HG03378 (cell line): ENCODE data around the gene CYP1A2.
"Not testable (repeated sequence)": the region's sequence is repeated elsewhere in the genome, so short reads cannot be mapped to it uniquely, and the experiment has no call there.

Experiments used
- ATAC-seq: cut with Tn5 transposase; IDR thresholded peaks from one replicate; pipeline ENCODE4 v1.9.1; 2021; ENCODE audit warnings: mild to moderate bottlenecking, moderate library complexity; ENCODE audit not compliant: unreplicated experiment

Gene CYP1A2

DNA sequence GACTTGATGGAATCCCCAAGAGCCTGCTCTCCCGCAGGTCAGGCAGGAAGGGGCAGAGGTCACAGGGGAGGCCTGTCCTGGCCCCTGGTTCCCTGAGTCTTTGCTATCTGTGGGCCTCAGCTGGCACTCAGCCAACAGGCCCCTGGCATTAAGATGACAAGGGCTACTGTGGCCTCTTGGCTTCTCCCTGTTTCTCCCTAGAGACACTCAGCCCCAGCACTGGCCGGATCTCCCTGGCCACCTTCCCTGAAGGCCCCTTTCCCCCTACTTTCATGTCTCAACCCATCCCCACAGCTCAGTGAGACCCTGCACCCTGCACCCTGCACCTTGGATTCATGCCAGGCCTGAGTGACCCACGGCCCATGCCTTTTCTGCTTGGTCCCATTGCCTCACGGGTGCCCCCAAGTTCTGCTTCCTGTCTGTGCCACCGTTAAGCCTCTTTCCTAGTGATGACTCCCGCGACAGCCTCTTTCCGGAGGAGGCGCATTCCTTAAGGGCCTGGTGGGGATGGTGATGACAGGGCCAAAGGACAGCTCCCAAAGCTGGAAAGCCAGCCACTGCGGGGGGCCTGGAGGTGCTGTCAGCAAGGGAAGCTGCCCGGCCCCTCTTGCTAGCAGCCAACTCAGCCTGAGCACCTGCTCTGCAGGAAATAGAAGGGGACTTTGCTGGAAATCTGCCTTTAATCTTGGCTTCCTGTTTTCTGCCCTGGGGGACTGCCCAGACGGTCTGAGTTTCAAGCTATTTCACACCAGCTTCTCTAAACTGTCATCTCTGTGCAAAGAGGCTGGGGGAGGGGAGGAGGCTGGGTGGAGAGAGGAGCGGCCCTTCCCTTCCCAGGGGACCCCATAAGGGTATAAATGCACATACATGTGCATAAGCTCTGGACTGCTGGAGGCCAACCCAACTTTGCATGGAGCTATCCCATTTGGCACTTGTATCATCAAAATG, 28.4 kb downstream of the CYP1A2 start:
- ATAC-seq: no peak

DNA sequence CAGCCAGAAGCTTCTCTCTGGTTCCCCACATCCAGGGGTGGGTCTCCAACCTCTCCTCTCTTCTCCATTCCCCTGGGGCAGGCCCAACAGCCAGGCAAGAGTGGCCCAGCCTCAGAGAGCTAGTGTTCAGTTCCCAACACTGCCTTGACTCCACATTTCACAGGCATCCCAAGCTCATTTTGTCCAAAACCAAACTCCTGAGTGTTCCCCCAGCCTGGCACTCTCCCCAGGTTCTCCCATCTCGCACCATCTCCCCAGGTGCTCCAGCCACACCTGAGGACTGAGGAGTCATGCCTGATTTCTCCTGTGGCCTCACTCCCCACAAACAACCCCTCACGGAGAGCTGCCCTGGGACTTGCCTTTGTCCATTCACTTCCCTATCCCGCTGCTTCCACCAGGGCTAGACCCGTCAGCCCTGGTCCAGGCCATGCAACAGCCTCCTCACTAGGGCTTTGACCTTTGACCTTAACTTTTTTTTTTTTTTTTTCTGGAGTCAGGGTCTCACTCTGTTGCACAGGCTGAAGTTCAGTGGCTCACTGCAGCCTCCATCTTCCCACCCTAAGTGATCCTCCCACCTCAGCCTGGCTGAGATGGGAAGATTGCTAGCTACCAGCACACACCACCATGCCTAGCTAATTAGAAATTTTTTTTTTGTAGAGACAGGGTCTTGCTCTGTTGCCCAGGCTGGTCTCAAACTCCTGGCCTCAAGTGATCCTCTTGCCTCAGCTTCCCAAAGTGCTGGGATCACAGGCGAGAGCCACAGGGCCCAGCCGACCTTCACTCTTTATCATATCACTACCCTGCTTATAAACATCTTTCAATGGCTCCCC, 29.3 kb downstream of the CYP1A2 start:
- no peak for ATAC-seq

DNA sequence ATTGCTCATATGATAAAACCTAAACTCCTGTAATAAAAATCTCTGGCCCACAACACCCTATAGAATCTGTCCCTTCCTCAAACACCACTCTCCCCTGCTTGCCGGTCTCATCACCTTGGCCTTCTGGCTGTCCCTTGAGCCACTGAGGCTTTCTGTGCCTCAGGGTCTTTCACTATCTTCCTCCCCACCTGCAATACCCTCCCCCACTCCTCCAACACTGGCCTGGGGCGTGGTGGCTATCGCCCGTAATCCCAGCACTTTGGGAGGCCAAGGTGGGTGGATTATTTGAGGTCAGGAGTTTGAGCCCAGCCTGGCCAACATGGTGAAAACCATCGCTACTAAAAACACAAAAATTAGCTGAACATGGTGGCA, 29.9 kb downstream of the CYP1A2 start:
- no peak for ATAC-seq

DNA sequence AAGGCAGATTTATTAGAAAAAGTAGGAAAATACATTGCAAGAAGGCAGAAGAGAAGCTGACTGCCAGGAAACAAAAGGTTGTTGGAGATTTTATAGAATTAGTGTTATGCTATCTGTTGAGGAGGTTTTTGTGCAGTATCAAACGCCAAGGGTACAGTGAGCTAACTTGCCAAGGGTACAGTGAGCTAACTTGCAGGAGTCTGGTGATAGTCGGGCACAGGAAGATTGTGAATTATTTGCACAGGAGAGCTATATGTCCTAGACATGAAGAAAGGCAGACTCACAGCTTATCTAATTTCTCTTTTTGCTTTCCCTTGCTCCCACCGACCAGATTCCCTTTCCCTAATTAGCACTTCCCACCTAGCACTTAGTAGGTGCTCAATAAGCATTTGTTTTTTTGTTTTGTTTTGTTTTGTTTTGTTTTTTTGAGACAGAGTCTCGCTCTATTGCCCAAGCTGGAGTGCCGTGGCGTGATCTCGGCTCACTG, 30.6 kb downstream of the CYP1A2 start:
- ATAC-seq: no peak

DNA sequence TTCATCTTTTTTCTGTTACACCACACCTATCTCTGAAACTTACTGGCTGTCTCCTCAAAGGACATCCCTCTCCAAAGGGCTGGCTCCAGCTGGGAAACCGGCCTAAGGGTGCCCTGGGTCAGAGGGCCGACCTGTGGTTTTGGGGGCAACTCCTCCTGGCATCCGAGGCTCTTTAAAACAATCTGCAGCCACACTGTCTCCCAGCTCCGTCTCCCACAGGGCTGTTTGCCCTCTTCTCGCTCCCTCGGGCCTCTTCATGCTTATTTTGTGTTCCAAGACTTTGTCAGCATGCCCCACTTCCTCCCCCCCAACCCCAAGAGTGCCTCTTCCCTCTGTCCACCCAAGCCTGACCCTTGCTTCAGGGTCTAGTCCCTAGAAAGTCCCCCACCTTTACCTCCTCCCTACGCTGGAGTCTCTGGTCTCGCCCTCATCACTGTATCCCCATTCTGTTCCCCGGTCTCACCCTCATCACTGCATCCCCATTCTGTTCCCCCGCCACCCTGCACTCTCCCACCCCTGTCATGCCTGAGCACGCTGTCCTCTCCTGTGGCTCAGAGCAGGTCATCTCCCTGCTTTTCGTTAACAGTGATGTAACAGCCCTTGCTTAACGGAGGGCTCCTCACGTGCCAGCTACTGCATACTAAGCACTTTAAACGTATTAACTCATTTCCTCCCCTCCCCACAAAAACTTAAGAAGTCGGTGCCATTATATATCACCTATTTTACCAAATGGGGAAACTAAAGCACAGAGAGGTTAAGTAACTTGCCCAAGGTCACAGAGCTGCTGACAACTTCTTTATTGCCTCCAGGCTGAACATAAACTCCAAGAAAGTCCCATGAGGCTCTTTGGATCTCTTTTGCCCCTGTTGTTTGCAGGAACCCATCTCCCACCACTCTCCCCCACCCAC, 32.1 kb downstream of the CYP1A2 start:
- no peak for ATAC-seq

DNA sequence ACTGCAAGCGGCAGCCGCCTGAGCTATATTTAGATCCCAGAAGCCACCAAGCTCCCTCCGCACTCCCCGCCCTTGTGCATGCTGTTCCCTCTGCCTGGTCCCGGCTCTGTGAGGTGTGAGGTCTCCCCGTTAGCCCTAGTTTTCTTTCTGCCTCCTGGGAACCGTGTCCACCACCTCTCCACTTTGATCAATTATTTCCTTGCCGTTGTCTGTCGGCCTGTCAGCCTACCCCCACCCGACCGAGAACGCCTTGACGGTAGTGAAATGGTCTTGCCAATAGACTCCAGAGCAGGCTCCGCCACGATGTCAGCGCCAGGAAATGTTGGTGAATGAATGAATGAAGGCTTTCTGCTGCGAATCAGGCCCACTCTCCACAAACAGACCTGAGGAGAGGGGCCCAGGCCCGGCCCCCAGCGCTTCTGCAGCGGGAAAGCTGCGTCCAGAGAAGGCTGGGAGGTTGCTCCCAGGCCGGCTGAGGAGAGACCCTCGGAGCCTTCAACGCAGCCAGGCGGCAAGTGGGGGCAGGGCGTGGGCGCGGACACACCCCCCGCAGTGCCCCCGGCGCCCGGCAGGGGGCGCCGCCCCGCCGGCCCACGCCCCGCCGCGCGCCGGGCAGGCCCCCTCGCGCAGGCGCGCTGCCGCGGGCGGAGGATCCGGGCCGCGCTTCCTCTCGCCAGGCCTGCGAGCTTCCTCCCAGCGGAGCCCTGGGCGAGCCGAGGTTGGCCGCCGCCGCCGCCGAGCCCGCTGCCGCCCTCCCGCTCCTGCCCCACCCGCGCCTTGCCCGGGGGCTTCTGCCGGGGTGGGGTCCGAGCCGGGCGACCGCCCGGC, 33.0 kb downstream of the CYP1A2 start, which contains the start of gene CSK:
CSK (plus strand) TSS at position 650 of the 828 bp plus-strand sequence. CDS start 16,218 bp downstream, outside the sequence.
- no peak for ATAC-seq

DNA sequence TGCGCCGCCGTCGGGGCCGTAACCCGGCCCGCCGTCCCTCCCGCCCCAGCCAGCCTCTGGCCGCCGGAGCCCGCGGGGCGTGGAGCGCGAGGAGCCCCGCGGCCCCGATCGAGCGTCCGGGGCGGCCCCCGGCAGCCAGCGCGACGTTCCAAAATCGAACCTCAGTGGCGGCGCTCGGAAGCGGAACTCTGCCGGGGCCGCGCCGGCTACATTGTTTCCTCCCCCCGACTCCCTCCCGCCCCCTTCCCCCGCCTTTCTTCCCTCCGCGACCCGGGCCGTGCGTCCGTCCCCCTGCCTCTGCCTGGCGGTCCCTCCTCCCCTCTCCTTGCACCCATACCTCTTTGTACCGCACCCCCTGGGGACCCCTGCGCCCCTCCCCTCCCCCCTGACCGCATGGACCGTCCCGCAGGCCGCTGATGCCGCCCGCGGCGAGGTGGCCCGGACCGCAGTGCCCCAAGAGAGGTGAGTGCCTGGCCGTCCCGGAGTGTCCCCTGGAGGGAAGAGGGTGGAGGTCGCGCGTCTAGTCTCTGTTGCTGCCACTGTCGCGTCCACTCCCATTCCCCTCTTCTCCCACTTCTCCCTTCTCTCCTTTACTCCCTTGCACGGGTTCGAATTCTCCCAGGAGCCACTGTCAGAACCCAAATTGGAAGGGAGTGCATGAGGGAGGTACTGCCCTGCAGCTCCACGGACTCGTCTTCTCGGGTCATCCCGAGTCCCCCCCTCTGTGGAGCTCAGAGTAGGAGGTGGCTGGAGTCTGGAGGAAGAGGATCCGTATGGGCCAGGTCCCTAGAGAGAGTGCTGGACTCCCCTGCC, 33.8 kb downstream of the CYP1A2 start:
- no peak for ATAC-seq

DNA sequence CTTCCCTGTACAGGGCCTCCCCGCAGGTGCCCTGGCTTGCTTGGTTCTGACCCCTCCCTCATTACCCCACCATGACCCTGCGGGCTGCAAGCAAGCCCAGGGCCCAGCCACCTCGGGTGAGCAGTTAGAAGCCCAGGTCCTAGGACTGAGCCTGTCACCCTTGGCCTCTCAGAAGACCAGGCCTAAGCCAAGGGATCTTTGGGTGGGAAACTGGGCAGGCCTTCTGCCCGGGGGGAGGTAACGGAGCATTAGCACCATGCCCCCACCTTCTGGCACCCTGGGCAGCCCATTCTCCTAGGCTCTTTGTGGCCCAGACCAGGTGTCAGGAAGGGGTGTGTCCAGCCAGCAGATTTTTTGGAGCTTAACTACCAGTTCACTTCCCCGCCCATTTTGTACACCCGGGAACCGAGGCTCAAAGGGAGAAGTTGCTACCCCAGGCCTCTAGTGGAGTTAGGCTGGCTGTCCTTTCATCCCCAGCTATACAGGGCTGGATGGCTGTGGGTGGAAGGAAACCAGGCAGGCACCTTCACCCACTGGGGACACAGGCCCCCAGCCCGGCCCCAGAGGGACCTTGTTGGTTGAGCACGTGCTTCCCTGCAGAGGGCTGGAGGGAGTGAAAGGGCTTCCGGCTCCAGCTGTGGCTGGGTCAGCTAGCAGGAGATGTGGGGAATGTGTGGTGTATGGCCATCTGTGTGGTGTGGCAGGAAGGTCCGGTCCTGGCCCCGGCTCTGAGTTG, 34.6 kb downstream of the CYP1A2 start:
- no peak for ATAC-seq

DNA sequence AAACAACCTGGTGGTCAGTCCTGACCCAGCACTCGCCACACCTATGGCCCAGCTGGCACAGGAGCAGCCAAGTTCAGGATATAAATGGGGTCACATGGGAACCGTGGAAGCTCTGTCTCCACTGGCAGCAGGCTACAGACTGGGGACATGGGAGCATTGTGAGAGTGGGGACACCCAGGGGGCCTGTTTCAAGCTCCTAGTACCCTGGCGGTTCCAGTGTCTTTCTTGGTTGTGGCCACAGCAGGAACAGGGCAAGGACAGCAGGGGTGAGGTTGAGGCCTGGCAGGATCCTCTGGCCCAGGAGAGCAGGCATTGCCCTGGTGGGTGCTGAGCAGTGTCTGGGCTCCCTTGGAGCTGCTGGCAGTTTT, 35.1 kb downstream of the CYP1A2 start:
- ATAC-seq: no peak

DNA sequence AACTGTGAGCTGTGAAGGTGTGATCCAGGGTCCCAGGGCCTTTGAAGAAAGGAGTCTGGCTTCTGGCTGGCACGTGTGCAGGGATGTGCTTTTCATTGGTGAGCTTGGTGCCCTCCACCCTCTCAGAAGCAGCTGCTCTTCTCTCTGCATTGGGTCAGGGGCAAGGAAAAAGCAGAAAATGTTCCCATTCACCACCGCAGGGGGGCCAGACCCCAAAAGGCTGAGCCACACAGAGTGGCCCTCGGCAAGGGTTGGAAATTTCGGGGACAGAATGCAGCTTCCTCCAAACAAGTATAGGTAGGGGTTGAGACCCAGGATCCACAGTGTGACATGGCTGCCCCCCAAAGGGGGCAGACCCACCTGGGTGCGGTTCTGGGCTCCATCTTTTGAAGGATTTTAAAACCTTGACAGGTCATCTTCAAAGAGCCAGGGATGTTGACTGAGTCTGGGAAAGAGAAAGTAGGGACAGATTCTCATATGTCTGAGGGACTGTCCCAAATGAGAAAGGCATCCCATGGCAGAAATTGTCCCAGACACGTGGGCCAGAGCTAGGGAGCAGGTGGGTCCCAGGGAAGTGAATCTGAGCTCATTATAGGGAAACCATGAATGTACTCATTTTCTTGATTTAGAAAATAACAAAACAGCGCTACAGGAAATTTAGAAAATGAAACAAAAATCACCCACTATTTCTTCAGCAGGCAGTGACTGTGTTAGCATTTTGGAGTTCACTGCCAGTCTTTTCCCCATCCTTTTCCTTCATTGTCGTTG, 36.0 kb downstream of the CYP1A2 start:
- no peak for ATAC-seq

DNA sequence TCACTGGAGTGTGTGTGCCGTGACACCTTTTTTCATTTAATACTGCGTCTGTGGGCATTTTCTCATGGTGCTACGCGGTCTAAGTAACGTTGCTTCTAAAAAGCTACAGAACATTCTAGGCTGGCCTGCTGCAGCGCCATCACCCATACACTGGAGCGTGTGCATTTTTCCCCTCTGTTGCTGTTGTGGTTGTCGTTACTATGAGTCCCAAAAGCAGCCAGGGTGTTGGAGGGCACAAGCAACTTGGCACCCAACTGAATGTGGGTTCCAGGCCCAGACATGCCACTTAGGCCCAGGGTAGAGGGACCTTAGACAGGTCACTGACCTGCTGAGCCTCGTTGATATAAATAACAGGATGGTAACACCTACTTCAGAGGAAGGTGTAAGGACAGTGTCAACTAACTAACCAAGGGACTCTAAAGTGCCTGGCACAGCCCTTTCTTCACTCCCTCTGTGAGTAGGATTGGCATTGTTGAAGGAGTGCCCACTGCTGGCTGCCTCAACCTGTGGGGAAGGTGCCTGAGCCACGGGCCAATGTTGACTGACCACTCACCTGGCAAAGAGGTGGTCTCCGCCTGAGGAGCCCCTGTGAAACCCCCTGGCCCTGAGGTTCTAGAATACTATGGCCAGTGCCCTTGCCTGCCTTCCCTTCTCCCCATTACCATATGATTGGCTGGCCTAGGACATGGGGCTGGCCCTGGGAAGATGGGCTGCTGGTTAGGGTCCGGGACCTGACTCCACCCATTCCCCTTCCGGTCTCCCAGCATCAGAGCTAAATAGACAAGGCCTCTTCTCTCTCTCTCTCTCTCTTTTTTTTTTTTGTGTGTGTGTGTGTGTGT, 36.8 kb downstream of the CYP1A2 start:
- ATAC-seq: no peak

DNA sequence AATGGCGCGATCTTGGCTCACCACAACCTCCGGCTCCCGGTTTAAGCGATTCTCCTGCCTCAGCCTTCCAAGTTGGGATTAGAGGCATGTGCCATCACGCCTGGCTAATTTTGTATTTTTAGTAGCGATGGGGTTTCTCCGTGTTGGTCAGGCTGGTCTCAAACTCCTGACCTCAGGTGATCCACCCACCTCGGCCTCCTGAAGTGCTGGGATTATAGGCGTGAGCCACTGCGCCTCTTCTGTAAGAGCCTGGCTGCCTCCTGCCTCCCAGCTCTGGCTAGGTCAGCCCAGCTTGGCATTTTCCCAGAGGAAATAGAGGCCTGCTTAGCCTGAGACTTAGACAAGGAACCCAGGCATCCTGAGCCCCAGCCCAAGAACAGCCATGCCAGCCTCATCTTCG, 37.4 kb downstream of the CYP1A2 start:
- not testable (repeated sequence) for ATAC-seq

DNA sequence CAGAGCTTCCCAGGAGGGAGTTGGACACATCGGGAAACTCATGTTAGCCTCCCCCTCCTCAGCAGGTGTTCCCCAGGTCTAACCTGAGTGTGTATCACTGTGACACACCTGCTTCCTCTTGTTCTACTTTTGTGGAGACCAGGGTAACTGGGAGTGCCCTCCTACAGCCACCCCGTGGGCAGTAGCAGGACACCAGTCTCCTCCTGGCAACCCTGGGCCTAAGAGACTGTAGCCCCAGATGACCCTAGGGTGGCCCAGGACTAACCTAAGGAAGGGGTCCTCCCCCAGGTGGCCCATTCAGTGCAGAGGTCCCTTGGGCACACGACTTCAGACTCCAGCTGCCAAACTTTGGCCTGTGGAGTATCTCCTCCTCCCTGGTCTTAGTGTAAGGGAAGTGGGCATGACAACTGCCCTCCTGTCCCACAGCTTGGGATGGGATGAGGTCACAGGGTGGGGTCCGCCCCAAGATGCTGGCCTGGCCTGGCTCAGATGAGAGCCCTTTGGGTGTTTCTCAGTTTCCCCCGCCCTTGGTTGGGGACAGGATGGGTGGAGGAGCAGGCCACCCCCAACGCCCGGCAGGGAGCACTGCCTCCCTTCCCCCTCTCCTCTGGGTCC, 38.0 kb downstream of the CYP1A2 start:
- ATAC-seq: no peak

DNA sequence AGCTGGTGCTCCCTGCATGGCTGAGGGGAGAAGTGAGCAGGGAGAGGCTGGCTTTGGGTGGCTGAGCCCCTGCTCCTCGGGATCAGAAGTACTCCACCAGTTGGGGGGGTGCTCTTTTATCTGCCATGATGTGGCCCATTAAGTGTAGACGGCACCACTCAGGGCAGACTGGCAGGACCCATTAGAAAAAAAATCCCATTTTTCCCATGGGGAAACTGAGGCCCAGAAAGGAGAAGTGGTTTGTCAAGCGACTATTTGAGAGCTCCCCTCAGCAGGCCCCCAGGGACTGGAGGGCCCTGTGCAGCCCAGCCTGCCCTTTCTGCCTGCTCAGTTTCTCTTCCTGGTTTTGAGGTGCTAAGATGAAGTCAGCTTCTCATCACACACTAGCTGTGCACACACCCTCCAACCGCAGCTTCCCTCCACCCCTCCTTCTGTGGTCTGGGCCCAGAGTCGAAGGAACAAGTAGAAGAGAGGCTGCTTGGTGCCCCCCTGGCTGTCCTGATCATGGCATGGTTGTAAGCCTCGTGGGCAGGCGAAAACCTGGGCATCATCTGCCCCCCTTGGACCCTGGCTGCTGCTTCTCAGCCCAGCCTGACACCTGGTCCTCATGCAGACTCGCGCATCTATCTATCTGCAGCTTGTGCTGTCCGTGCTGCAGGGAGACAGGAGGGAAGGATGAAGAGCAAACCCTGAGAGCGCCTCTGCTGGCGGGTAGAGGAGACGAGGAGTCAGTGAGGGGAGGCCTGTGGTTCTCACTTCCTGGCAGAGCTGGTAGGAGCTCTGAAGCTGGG, 38.8 kb downstream of the CYP1A2 start:
- ATAC-seq: peak; percentile 38

DNA sequence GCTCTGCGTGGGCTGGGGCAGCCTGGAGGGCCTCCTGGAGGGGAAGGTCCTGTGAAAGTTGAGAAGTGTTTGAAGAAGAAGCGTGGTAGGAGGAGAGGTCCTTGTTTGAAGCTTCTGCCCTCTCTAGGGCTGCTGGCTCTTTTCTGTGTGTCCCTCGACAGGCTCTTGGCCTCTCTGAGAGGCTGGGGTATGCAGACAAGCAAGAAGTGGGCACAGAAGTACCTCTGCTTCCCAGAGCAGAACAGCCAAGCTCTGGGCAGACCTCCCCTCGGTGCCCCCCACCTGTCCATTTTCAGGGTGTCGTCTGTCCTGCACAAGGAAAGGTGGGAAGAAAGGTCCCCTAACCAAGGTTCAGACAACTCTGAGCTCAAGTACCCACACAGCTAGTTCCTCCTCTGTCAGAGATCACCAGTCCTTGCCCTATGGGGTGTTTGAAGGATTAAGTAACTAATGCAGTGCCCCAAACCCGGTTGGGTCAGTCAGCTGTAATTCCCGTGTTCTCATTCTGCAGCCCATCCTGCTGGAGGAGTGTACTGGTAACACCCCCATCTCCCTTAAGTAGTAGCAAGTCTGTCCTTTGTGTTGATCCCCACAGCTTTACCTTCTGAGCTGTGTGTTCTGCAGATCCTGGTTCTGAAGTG, 39.5 kb downstream of the CYP1A2 start:
- ATAC-seq: no peak
